Central memory CD8-positive, alpha-beta T cell (primary cell): ENCODE data around the gene ATP2B3.
"Not testable (repeated sequence)": the region's sequence is repeated elsewhere in the genome, so short reads cannot be mapped to it uniquely, and the experiment has no call there.

ENCODE experiments used
- ATAC-seq: fragments of 150-1000 bp; cut with Tn5 transposase; replicated peaks from 2 replicates; pipeline ENCODE4 v1.10.0; 2022; ENCODE audit warnings: mild to moderate bottlenecking, moderate FRiP score, moderate number of reproducible peaks; ENCODE audit not compliant: poor library complexity, severe bottlenecking; ENCODE audit errors: extremely low read depth
- DNase-seq, 2 donors: peaks; one replicate each; pipeline ENCODE4 v3.0.0; 2021; ENCODE audit warnings: low spot score in 2 of 2
- H3K27ac Mint-ChIP-seq: one replicate; pipeline ENCODE4 v1.8.0; 2022; ENCODE audit warnings: low read depth, mild to moderate bottlenecking, moderate library complexity, mixed read lengths
- H3K27me3 Mint-ChIP-seq: one replicate; pipeline ENCODE4 v1.8.0; 2022; ENCODE audit warnings: mixed read lengths
- H3K36me3 Mint-ChIP-seq: one replicate; pipeline ENCODE4 v1.8.0; 2022; ENCODE audit warnings: mild to moderate bottlenecking, moderate library complexity, mixed read lengths; ENCODE audit not compliant: insufficient read depth
- H3K4me1 Mint-ChIP-seq: one replicate; pipeline ENCODE4 v1.8.0; 2022; ENCODE audit warnings: mixed read lengths
- H3K4me3 Mint-ChIP-seq: one replicate; pipeline ENCODE4 v1.8.0; 2022; ENCODE audit warnings: mild to moderate bottlenecking, moderate library complexity, mixed read lengths
- H3K9me3 Mint-ChIP-seq: one replicate; pipeline ENCODE4 v1.8.0; 2022; ENCODE audit warnings: mixed read lengths

Gene ATP2B3

GRCh38 chrX:153600921-153601320 is 83.5 kb downstream of the ATP2B3 start:
- Mint-ChIP-seq H3K4me1 (peaks cover 30% of the 10 kb centered on the region), H3K4me3 (peak overlapping the region; percentile 85), H3K36me3 (peaks cover 6% of the 10 kb centered on the region), H3K27me3 (no peaks in the 10 kb centered on the region), H3K9me3 (no peaks in the 10 kb centered on the region), H3K27ac (no peak overlapping the region)
- ATAC-seq (no peak), DNase-seq (no peak)

GRCh38 chrX:153601511-153602110 is 84.2 kb downstream of the ATP2B3 start:
- no peak overlapping the region for H3K27ac Mint-ChIP-seq
- H3K4me3 Mint-ChIP-seq, result no peak overlapping the region
- H3K27me3 Mint-ChIP-seq, result no peaks in the 10 kb centered on the region
- peaks cover 25% of the 10 kb centered on the region for H3K4me1 Mint-ChIP-seq
- H3K36me3 Mint-ChIP-seq, result peaks cover 4% of the 10 kb centered on the region
- no peaks in the 10 kb centered on the region for H3K9me3 Mint-ChIP-seq
- DNase-seq (no peak), ATAC-seq (no peak)

- no peak for ATAC-seq
- Mint-ChIP-seq H3K27me3 (no peaks in the 10 kb centered on the region), H3K36me3 (peaks cover 4% of the 10 kb centered on the region), H3K4me1 (peaks cover 15% of the 10 kb centered on the region), H3K27ac (no peak overlapping the region), H3K4me3 (no peak overlapping the region), H3K9me3 (no peaks in the 10 kb centered on the region)
- no peak for DNase-seq
These were observed 85.2 kb downstream of the ATP2B3 start for GRCh38 chrX:153602601-153603000.

GRCh38 chrX:153603131-153603656 is 85.8 kb downstream of the ATP2B3 start:
- Mint-ChIP-seq H3K4me3 (no peak overlapping the region), H3K27me3 (no peaks in the 10 kb centered on the region), H3K27ac (no peak overlapping the region), H3K4me1 (peaks cover 9% of the 10 kb centered on the region), H3K9me3 (no peaks in the 10 kb centered on the region), H3K36me3 (no peaks in the 10 kb centered on the region)
- DNase-seq (no peak), ATAC-seq (no peak)

GRCh38 chrX:153604666-153605380 is 87.4 kb downstream of the ATP2B3 start:
- not testable (repeated sequence) for H3K9me3 Mint-ChIP-seq, H3K36me3 Mint-ChIP-seq, H3K27ac Mint-ChIP-seq, DNase-seq, ATAC-seq, H3K27me3 Mint-ChIP-seq, H3K4me3 Mint-ChIP-seq
- H3K4me1 Mint-ChIP-seq, result peaks cover 12% of the 10 kb centered on the region

- DNase-seq, result no peak
- no peak for ATAC-seq
- Mint-ChIP-seq H3K36me3 (peaks cover 7% of the 10 kb centered on the region), H3K27ac (no peak overlapping the region), H3K27me3 (no peaks in the 10 kb centered on the region), H3K9me3 (no peaks in the 10 kb centered on the region), H3K4me3 (no peak overlapping the region), H3K4me1 (peaks cover 4% of the 10 kb centered on the region)
These were observed 89.1 kb downstream of the ATP2B3 start for GRCh38 chrX:153606503-153606902.

- H3K4me1 Mint-ChIP-seq, result peaks cover 4% of the 10 kb centered on the region
- H3K36me3 Mint-ChIP-seq, result peaks cover 7% of the 10 kb centered on the region
- H3K27ac Mint-ChIP-seq, result no peak overlapping the region
- H3K4me3 Mint-ChIP-seq, result no peak overlapping the region
- ATAC-seq (no peak), DNase-seq (no peak)
- H3K9me3 Mint-ChIP-seq, result no peaks in the 10 kb centered on the region
- H3K27me3 Mint-ChIP-seq, result no peaks in the 10 kb centered on the region
These were observed 90.9 kb downstream of the ATP2B3 start for GRCh38 chrX:153608376-153608775.

GRCh38 chrX:153608806-153609205 is 91.4 kb downstream of the ATP2B3 start:
- no peak overlapping the region for H3K27ac Mint-ChIP-seq
- no peak for DNase-seq
- no peak overlapping the region for H3K4me3 Mint-ChIP-seq
- H3K27me3 Mint-ChIP-seq, result no peaks in the 10 kb centered on the region
- H3K4me1 Mint-ChIP-seq, result peaks cover 4% of the 10 kb centered on the region
- peaks cover 7% of the 10 kb centered on the region for H3K36me3 Mint-ChIP-seq
- no peak for ATAC-seq
- no peaks in the 10 kb centered on the region for H3K9me3 Mint-ChIP-seq

GRCh38 chrX:153609917-153610835 is 92.7 kb downstream of the ATP2B3 start:
- no peaks in the 10 kb centered on the region for H3K27me3 Mint-ChIP-seq
- H3K9me3 Mint-ChIP-seq, result no peaks in the 10 kb centered on the region
- H3K4me1 Mint-ChIP-seq, result peaks cover 4% of the 10 kb centered on the region
- ATAC-seq (peak; percentile 86), DNase-seq (peak; percentile 29 to 56)
- peaks cover 7% of the 10 kb centered on the region for H3K36me3 Mint-ChIP-seq
- H3K4me3 Mint-ChIP-seq, result peak overlapping the region; percentile 82
- peak overlapping the region; percentile 22 for H3K27ac Mint-ChIP-seq

GRCh38 chrX:153610836-153611213 is 93.4 kb downstream of the ATP2B3 start:
- ATAC-seq (no peak), DNase-seq (no peak)
- H3K4me3 Mint-ChIP-seq, result peak overlapping the region; percentile 82
- H3K27ac Mint-ChIP-seq, result peak overlapping the region; percentile 22
- no peaks in the 10 kb centered on the region for H3K9me3 Mint-ChIP-seq
- peaks cover 7% of the 10 kb centered on the region for H3K36me3 Mint-ChIP-seq
- peaks cover 4% of the 10 kb centered on the region for H3K4me1 Mint-ChIP-seq
- no peaks in the 10 kb centered on the region for H3K27me3 Mint-ChIP-seq

- ATAC-seq, result no peak
- peaks cover 7% of the 10 kb centered on the region for H3K36me3 Mint-ChIP-seq
- H3K4me1 Mint-ChIP-seq, result peaks cover 4% of the 10 kb centered on the region
- H3K27me3 Mint-ChIP-seq, result no peaks in the 10 kb centered on the region
- no peak overlapping the region for H3K27ac Mint-ChIP-seq
- no peak for DNase-seq
- H3K9me3 Mint-ChIP-seq, result no peaks in the 10 kb centered on the region
- H3K4me3 Mint-ChIP-seq, result no peak overlapping the region
These were observed 94.1 kb downstream of the ATP2B3 start for GRCh38 chrX:153611298-153612095.

GRCh38 chrX:153612413-153612812 is 95.0 kb downstream of the ATP2B3 start:
- no peak overlapping the region for H3K27ac Mint-ChIP-seq
- H3K9me3 Mint-ChIP-seq, result no peaks in the 10 kb centered on the region
- peaks cover 4% of the 10 kb centered on the region for H3K4me1 Mint-ChIP-seq
- no peak for ATAC-seq
- H3K36me3 Mint-ChIP-seq, result peaks cover 7% of the 10 kb centered on the region
- no peaks in the 10 kb centered on the region for H3K27me3 Mint-ChIP-seq
- DNase-seq, result no peak
- no peak overlapping the region for H3K4me3 Mint-ChIP-seq
